Neural progenitor cell (in vitro differentiated cells): ENCODE data around the gene TNRC18. TPM values are rescaled to one million over a fixed set of nuclear protein-coding genes. Genes with fewer than 3 reads are reported as not detected.

Source experiments
- DNase-seq: peaks from one replicate; pipeline ENCODE4 v3.0.0-alpha.2; 2016; ENCODE audit warnings: low spot score
- H2AFZ ChIP-seq: fragments of 200-600 bp; sonication (generic); replicated peaks from 2 replicates; pipeline ENCODE4 v1.6.1; 2016; ENCODE audit warnings: antibody characterized with exemption
- H3F3A ChIP-seq: fragments of 200-600 bp; sonication (generic); 2 replicates; pipeline ENCODE4 v1.6.1; 2016; ENCODE audit warnings: antibody characterized with exemption, low read depth
- H3K27ac ChIP-seq: fragments of 200-600 bp; sonication (generic); 2 replicates; pipeline ENCODE4 v1.5.1; 2016; ENCODE audit warnings: mild to moderate bottlenecking
- H3K27me3 ChIP-seq: fragments of 200-600 bp; sonication (generic); 2 replicates; pipeline ENCODE4 v1.6.1; 2016; ENCODE audit warnings: mild to moderate bottlenecking, moderate library complexity
- H3K36me3 ChIP-seq: fragments of 200-600 bp; sonication (generic); 2 replicates; pipeline ENCODE4 v1.5.1; 2016
- H3K4me1 ChIP-seq: fragments of 200-600 bp; sonication (generic); 2 replicates; pipeline ENCODE4 v1.6.1; 2016; ENCODE audit warnings: mixed run types
- H3K4me2 ChIP-seq: fragments of 200-600 bp; sonication (generic); 2 replicates; pipeline ENCODE4 v1.6.1; 2016
- H3K4me3 ChIP-seq: fragments of 200-600 bp; sonication (generic); 2 replicates; pipeline ENCODE4 v1.5.1; 2016
- H3K79me2 ChIP-seq: fragments of 200-600 bp; sonication (generic); 2 replicates; pipeline ENCODE4 v1.6.1; 2016; ENCODE audit warnings: low read depth
- H3K9ac ChIP-seq: fragments of 200-600 bp; sonication (generic); 2 replicates; pipeline ENCODE4 v1.6.1; 2016
- H3K9me3 ChIP-seq: fragments of 200-600 bp; sonication (generic); 2 replicates; pipeline ENCODE4 v1.5.1; 2016; ENCODE audit warnings: low read depth
- H4K20me1 ChIP-seq: fragments of 200-600 bp; sonication (generic); 2 replicates; pipeline ENCODE4 v1.6.1; 2016; ENCODE audit warnings: low read depth
- H3K27ac Mint-ChIP-seq: 3 replicates; pipeline ENCODE4 v1.8.0; 2021; ENCODE audit warnings: mixed read lengths
- H3K27me3 Mint-ChIP-seq: 2 replicates; pipeline ENCODE4 v1.8.0; 2022; ENCODE audit warnings: low read depth, mild to moderate bottlenecking, inconsistent platforms, moderate library complexity, mixed read lengths; ENCODE audit not compliant: insufficient read depth
- H3K36me3 Mint-ChIP-seq: 3 replicates; pipeline ENCODE4 v1.8.0; 2021; ENCODE audit warnings: mixed read lengths
- H3K4me1 Mint-ChIP-seq: 3 replicates; pipeline ENCODE4 v1.8.0; 2021; ENCODE audit warnings: mixed read lengths
- H3K4me3 Mint-ChIP-seq: 3 replicates; pipeline ENCODE4 v1.8.0; 2021; ENCODE audit warnings: mild to moderate bottlenecking, moderate library complexity, mixed read lengths
- H3K9me3 Mint-ChIP-seq: 3 replicates; pipeline ENCODE4 v1.8.0; 2020; ENCODE audit warnings: mixed read lengths
- EZH2 ChIP-seq: fragments of 200-600 bp; sonication (generic); IDR thresholded peaks from 2 replicates; pipeline ENCODE4 v1.6.1; 2017; ENCODE audit warnings: antibody characterized with exemption, mild to moderate bottlenecking, moderate library complexity
- EZH2phosphoT487 ChIP-seq: fragments of 200-600 bp; sonication (generic); IDR thresholded peaks from 2 replicates; pipeline ENCODE4 v1.6.1; 2017; ENCODE audit warnings: antibody characterized with exemption
- total RNA-seq: library from RNA; depleted of rRNA; stranded (reverse); fragments of >200 nt; gene quantifications from 2 replicates; pipeline ENCODE4 v1.2.3, GENCODE V29; 2015; ENCODE audit warnings: low replicate concordance
- TF ChIP-seq, protein P1 (sequence below): fragments of 200-600 bp; sonication (generic); IDR thresholded peaks from 2 replicates; pipeline ENCODE4 v1.5.1; 2017; ENCODE audit warnings: antibody characterized with exemption, mild to moderate bottlenecking

Gene TNRC18
- total RNA-seq, 1 donor from 2014 or later, result 16.1 TPM

DNA sequence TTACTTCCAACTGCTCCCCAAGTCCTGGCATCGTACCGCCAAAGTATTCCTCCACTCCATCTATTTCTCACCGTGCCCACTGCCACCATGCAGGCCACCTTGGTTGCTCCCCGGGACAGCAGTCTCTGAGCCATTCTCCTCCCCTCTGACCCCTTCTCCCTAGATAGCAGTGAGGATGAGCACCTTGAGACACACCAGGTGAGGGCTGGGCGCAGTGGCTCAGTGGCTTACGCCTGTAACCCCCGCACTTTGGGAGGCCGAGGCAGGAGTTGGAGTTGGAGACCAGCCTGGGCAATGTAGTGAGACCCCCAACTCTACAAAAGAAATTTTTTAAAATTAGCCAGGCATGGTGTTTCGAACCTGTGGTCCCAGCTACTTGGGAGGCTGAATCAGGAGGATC lies 136.7 kb downstream of the TNRC18 start:
- Mint-ChIP-seq H3K9me3 (peaks cover 2% of the 10 kb centered on the region), H3K27ac (no peak overlapping the region), H3K36me3 (no peaks in the 10 kb centered on the region), H3K4me1 (peaks cover 3% of the 10 kb centered on the region), H3K27me3 (no peaks in the 10 kb centered on the region), H3K4me3 (peak overlapping the region; percentile 7)
- Histone ChIP-seq H3F3A (peaks cover 4% of the 10 kb centered on the region), H3K4me2 (no peak overlapping the region), H3K4me1 (no peaks in the 10 kb centered on the region), H3K79me2 (no peaks in the 10 kb centered on the region), H3K9ac (no peak overlapping the region), H4K20me1 (peaks cover 25% of the 10 kb centered on the region), H3K9me3 (no peaks in the 10 kb centered on the region), H2AFZ (no peak overlapping the region), H3K36me3 (no peaks in the 10 kb centered on the region), H3K27ac (no peak overlapping the region), H3K27me3 (peaks cover 18% of the 10 kb centered on the region), H3K4me3 (no peak overlapping the region)
- DNase-seq, result no peak
- TF ChIP-seq, protein P1, sequence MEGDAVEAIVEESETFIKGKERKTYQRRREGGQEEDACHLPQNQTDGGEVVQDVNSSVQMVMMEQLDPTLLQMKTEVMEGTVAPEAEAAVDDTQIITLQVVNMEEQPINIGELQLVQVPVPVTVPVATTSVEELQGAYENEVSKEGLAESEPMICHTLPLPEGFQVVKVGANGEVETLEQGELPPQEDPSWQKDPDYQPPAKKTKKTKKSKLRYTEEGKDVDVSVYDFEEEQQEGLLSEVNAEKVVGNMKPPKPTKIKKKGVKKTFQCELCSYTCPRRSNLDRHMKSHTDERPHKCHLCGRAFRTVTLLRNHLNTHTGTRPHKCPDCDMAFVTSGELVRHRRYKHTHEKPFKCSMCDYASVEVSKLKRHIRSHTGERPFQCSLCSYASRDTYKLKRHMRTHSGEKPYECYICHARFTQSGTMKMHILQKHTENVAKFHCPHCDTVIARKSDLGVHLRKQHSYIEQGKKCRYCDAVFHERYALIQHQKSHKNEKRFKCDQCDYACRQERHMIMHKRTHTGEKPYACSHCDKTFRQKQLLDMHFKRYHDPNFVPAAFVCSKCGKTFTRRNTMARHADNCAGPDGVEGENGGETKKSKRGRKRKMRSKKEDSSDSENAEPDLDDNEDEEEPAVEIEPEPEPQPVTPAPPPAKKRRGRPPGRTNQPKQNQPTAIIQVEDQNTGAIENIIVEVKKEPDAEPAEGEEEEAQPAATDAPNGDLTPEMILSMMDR, result no peak
- TF ChIP-seq EZH2phosphoT487, result no peak
- TF ChIP-seq EZH2, result no peak

- DNase-seq, result peak; percentile 88
- H3K27me3 Mint-ChIP-seq, result no peaks in the 10 kb centered on the region
- Histone ChIP-seq H3K79me2 (no peaks in the 10 kb centered on the region), H3K9me3 (no peaks in the 10 kb centered on the region), H3K4me1 (no peaks in the 10 kb centered on the region), H3F3A (peaks cover 4% of the 10 kb centered on the region), H3K27me3 (peaks cover 29% of the 10 kb centered on the region), H3K4me2 (no peak overlapping the region), H4K20me1 (peaks cover 25% of the 10 kb centered on the region), H3K4me3 (no peak overlapping the region), H3K9ac (no peak overlapping the region), H3K36me3 (no peaks in the 10 kb centered on the region), H3K27ac (no peak overlapping the region), H2AFZ (no peak overlapping the region)
- peak overlapping the region; percentile 87 for H3K4me3 Mint-ChIP-seq
- no peak overlapping the region for H3K27ac Mint-ChIP-seq
- no peaks in the 10 kb centered on the region for H3K36me3 Mint-ChIP-seq
- peaks cover 3% of the 10 kb centered on the region for H3K4me1 Mint-ChIP-seq
- no peak for TF ChIP-seq EZH2
- TF ChIP-seq, protein P1, result peak; percentile 59
- H3K9me3 Mint-ChIP-seq, result peaks cover 2% of the 10 kb centered on the region
Observed at GRCh38 chr7:5284304-5285281, 139.0 kb downstream of the TNRC18 start.

DNA sequence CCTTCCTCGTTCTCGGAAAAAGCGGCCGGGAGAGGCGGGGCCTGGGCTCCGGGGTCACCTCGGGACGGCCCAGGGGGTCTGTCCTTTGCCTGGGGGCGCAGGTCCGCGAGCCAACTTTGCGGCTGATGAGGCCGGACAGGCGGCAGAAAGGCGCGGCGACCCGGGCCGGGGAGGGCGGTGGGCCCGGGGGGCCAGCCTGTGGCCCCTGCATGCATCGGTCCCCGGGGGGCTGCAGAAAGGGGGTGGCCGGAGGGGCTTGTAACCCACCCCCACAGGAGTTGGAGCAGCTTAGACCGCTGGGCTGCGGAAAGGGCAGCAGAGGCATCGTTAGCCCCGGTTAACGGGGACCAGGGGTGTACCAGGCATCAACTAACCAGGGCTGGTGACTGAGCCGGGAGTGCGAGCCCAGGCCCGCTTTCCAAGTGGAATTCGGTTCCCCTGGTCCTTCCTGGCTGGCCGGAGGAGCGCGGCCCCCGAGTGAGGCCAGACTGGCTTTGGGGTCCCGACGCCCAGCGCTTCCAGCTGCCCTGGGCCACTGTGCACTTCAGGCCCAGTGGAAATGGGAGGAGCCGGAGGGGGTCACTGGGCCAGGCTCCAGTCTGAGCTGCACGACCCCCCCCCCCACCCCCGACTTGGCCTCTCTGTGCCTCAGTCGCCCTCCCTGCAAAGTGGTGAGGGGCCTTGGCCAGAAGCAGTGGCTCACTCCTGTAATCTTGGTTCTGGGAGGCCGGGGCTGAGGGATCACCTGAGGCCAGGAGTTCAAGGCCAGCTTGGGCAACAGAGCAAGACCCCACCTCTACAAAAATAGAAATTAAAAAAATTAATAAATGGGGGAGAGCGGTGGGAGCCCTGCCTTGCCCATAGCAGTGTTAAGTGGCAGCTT lies 140.0 kb downstream of the TNRC18 start:
- Histone ChIP-seq H3K9me3 (no peaks in the 10 kb centered on the region), H2AFZ (no peak overlapping the region), H3K36me3 (no peaks in the 10 kb centered on the region), H3F3A (peaks cover 4% of the 10 kb centered on the region), H3K4me3 (peak overlapping the region; percentile 67), H3K9ac (no peak overlapping the region), H3K79me2 (no peaks in the 10 kb centered on the region), H3K27ac (no peak overlapping the region), H4K20me1 (peaks cover 25% of the 10 kb centered on the region), H3K27me3 (peaks cover 29% of the 10 kb centered on the region), H3K4me2 (peak overlapping the region; percentile 94), H3K4me1 (no peaks in the 10 kb centered on the region)
- TF ChIP-seq, protein P1, result no peak
- no peak for TF ChIP-seq EZH2
- no peak for TF ChIP-seq EZH2phosphoT487
- H3K27me3 Mint-ChIP-seq, result no peaks in the 10 kb centered on the region
- no peak overlapping the region for H3K27ac Mint-ChIP-seq
- DNase-seq, result peak; percentile 47
- H3K4me3 Mint-ChIP-seq, result peak overlapping the region; percentile 87
- peaks cover 2% of the 10 kb centered on the region for H3K9me3 Mint-ChIP-seq
- H3K4me1 Mint-ChIP-seq, result peaks cover 6% of the 10 kb centered on the region
- H3K36me3 Mint-ChIP-seq, result no peaks in the 10 kb centered on the region
